PC-9 (cell line): ENCODE measurements around the gene SPIRE2.

Experiments used
- CTCF ChIP-seq: fragments of 200-600 bp; sonication (generic); conservative IDR thresholded peaks from 2 replicates; pipeline ENCODE4 v1.6.1; 2017; ENCODE audit warnings: mixed run types, antibody characterized with exemption, mild to moderate bottlenecking, moderate library complexity
- EZH2 ChIP-seq: fragments of 200-600 bp; sonication (generic); IDR thresholded peaks from 2 replicates; pipeline ENCODE4 v1.8.0; 2017; ENCODE audit warnings: antibody characterized with exemption, low read depth

GRCh38 chr16:89860747-89861304 is 32.6 kb downstream of the SPIRE2 start:
- TF ChIP-seq CTCF (peak; percentile 99), EZH2 (no peak)
